HG02970 (cell line): Measurements from ENCODE around the gene MAPT.
"Not testable (repeated sequence)": the region's sequence is repeated elsewhere in the genome, so short reads cannot be mapped to it uniquely, and the experiment has no call there.

ENCODE experiments used
- ATAC-seq: cut with Tn5 transposase; IDR thresholded peaks from one replicate; pipeline ENCODE4 v1.9.1; 2021; ENCODE audit warnings: mild to moderate bottlenecking, moderate library complexity, moderate number of reproducible peaks; ENCODE audit not compliant: unreplicated experiment, low FRiP score

MAPT gene

GRCh38 chr17:45948498-45948880, 54.1 kb downstream of the MAPT start:
- ATAC-seq: no peak

GRCh38 chr17:45948881-45949624, 54.7 kb downstream of the MAPT start:
- no peak for ATAC-seq

- no peak for ATAC-seq
These were observed 55.5 kb downstream of the MAPT start for GRCh38 chr17:45949755-45950320.

- ATAC-seq: no peak
These were observed 56.5 kb downstream of the MAPT start for GRCh38 chr17:45950888-45951287.

GRCh38 chr17:45951403-45951802, 57.0 kb downstream of the MAPT start:
- no peak for ATAC-seq

GRCh38 chr17:45951941-45952340, 57.6 kb downstream of the MAPT start:
- ATAC-seq: no peak

GRCh38 chr17:45952814-45953320, 58.5 kb downstream of the MAPT start:
- no peak for ATAC-seq

- ATAC-seq: no peak
These were observed 59.2 kb downstream of the MAPT start for GRCh38 chr17:45953561-45953960.

GRCh38 chr17:45954914-45955313, 60.6 kb downstream of the MAPT start:
- no peak for ATAC-seq

- ATAC-seq: no peak
These were observed 61.0 kb downstream of the MAPT start for GRCh38 chr17:45955326-45955725.

- no peak for ATAC-seq
These were observed 61.7 kb downstream of the MAPT start for GRCh38 chr17:45956090-45956489.

GRCh38 chr17:45956746-45957145, 62.4 kb downstream of the MAPT start:
- ATAC-seq: not testable (repeated sequence)

GRCh38 chr17:45958307-45958706, 64.0 kb downstream of the MAPT start:
- no peak for ATAC-seq

- no peak for ATAC-seq
These were observed 64.8 kb downstream of the MAPT start for GRCh38 chr17:45958994-45959665.

- no peak for ATAC-seq
These were observed 66.0 kb downstream of the MAPT start for GRCh38 chr17:45960311-45960710.

- no peak for ATAC-seq
These were observed 66.9 kb downstream of the MAPT start for GRCh38 chr17:45961206-45961605.

- ATAC-seq: no peak
These were observed 68.0 kb downstream of the MAPT start for GRCh38 chr17:45962221-45962972.

- no peak for ATAC-seq
These were observed 68.9 kb downstream of the MAPT start for GRCh38 chr17:45963283-45963682.

GRCh38 chr17:45963889-45964288, 69.5 kb downstream of the MAPT start:
- ATAC-seq: no peak

- no peak for ATAC-seq
These were observed 70.3 kb downstream of the MAPT start for GRCh38 chr17:45964634-45965033.

GRCh38 chr17:45965812-45966211, 71.5 kb downstream of the MAPT start:
- no peak for ATAC-seq
